ENCODE results near the gene PLCZ1.

Gene PLCZ1

GRCh38 chr12:18752947-18753346, 15.1 kb upstream of the PLCZ1 start:
- no peak overlapping the region for H3K27ac ChIP-seq
- no peaks in the 10 kb centered on the region for H3K27me3 ChIP-seq (ENCODE audit: insufficient read depth, low read depth, severe bottlenecking)

GRCh38 chr12:18752280-18752920, 14.6 kb upstream of the PLCZ1 start:
- H3K27me3 ChIP-seq (ENCODE audit: insufficient read depth, low read depth, severe bottlenecking): no peaks in the 10 kb centered on the region
- TF ChIP-seq CTCF (IDR thresholded peaks at IDR 0.05; ENCODE audit: low read depth, low read length): no peak
- DNase-seq: no peak
- no peaks in the 10 kb centered on the region for H3K9me3 ChIP-seq (ENCODE audit: severe bottlenecking)
- no peaks in the 10 kb centered on the region for H3K36me3 ChIP-seq
- H3K27ac ChIP-seq: no peak overlapping the region
- no peak overlapping the region for H3K4me3 ChIP-seq (ENCODE audit: low read depth, low read length)

More at GRCh38 chr12:18752947-18753346, 15.1 kb upstream of the PLCZ1 start:
- DNase-seq: no peak
- TF ChIP-seq CTCF (IDR thresholded peaks at IDR 0.05; ENCODE audit: low read depth, low read length): no peak
- H3K36me3 ChIP-seq: no peaks in the 10 kb centered on the region
- no peak overlapping the region for H3K4me3 ChIP-seq (ENCODE audit: low read depth, low read length)
- H3K9me3 ChIP-seq (ENCODE audit: severe bottlenecking): no peaks in the 10 kb centered on the region

GRCh38 chr12:18751866-18752265, 14.1 kb upstream of the PLCZ1 start:
- Histone ChIP-seq H3K27me3 (ENCODE audit: insufficient read depth, low read depth, severe bottlenecking) (no peaks in the 10 kb centered on the region), H3K4me3 (ENCODE audit: low read depth, low read length) (no peak overlapping the region), H3K36me3 (no peaks in the 10 kb centered on the region), H3K27ac (no peak overlapping the region), H3K9me3 (ENCODE audit: severe bottlenecking) (no peaks in the 10 kb centered on the region)
- no peak for DNase-seq
- TF ChIP-seq CTCF (IDR thresholded peaks at IDR 0.05; ENCODE audit: low read depth, low read length): no peak

- H3K27ac ChIP-seq: no peak overlapping the region
- H3K36me3 ChIP-seq: no peaks in the 10 kb centered on the region
- no peaks in the 10 kb centered on the region for H3K27me3 ChIP-seq (ENCODE audit: insufficient read depth, low read depth, severe bottlenecking)
- no peaks in the 10 kb centered on the region for H3K9me3 ChIP-seq (ENCODE audit: severe bottlenecking)
- no peak for DNase-seq
- no peak overlapping the region for H3K4me3 ChIP-seq (ENCODE audit: low read depth, low read length)
- TF ChIP-seq CTCF (IDR thresholded peaks at IDR 0.05; ENCODE audit: low read depth, low read length): no peak
Measured at GRCh38 chr12:18750085-18750484, 12.3 kb upstream of the PLCZ1 start.

GRCh38 chr12:18749386-18749957, 11.7 kb upstream of the PLCZ1 start:
- DNase-seq: no peak
- H3K36me3 ChIP-seq: no peaks in the 10 kb centered on the region
- H3K27ac ChIP-seq: no peak overlapping the region
- no peaks in the 10 kb centered on the region for H3K27me3 ChIP-seq (ENCODE audit: insufficient read depth, low read depth, severe bottlenecking)
- no peak overlapping the region for H3K4me3 ChIP-seq (ENCODE audit: low read depth, low read length)
- H3K9me3 ChIP-seq (ENCODE audit: severe bottlenecking): no peaks in the 10 kb centered on the region
- no peak for TF ChIP-seq CTCF (IDR thresholded peaks at IDR 0.05; ENCODE audit: low read depth, low read length)

GRCh38 chr12:18747895-18748294, 10.1 kb upstream of the PLCZ1 start:
- Histone ChIP-seq H3K27ac (no peak overlapping the region), H3K9me3 (ENCODE audit: severe bottlenecking) (no peaks in the 10 kb centered on the region), H3K27me3 (ENCODE audit: insufficient read depth, low read depth, severe bottlenecking) (no peaks in the 10 kb centered on the region), H3K4me3 (ENCODE audit: low read depth, low read length) (no peak overlapping the region), H3K36me3 (no peaks in the 10 kb centered on the region)
- DNase-seq: no peak
- TF ChIP-seq CTCF (IDR thresholded peaks at IDR 0.05; ENCODE audit: low read depth, low read length): no peak
